GM21717 (cell line): ENCODE measurements around the gene LRIG1.
A peak's percentile ranks its signal among the peaks of the same experiment; 100 is the strongest.
"Not testable (repeated sequence)": the region's sequence is repeated elsewhere in the genome, so short reads cannot be mapped to it uniquely, and the experiment has no call there.

Experiments used
- ATAC-seq: cut with Tn5 transposase; IDR thresholded peaks from one replicate; pipeline ENCODE4 v1.9.1; 2021; ENCODE audit warnings: mild to moderate bottlenecking, moderate library complexity; ENCODE audit not compliant: unreplicated experiment

LRIG1 gene

GRCh38 chr3:66425032-66425431 lies 75.8 kb downstream of the LRIG1 start:
- ATAC-seq: no peak

- ATAC-seq: no peak
These were observed 77.0 kb downstream of the LRIG1 start for GRCh38 chr3:66423791-66424190.

- ATAC-seq: not testable (repeated sequence)
These were observed 78.9 kb downstream of the LRIG1 start for GRCh38 chr3:66421893-66422292.

- not testable (repeated sequence) for ATAC-seq
These were observed 79.7 kb downstream of the LRIG1 start for GRCh38 chr3:66421144-66421543.

DNA sequence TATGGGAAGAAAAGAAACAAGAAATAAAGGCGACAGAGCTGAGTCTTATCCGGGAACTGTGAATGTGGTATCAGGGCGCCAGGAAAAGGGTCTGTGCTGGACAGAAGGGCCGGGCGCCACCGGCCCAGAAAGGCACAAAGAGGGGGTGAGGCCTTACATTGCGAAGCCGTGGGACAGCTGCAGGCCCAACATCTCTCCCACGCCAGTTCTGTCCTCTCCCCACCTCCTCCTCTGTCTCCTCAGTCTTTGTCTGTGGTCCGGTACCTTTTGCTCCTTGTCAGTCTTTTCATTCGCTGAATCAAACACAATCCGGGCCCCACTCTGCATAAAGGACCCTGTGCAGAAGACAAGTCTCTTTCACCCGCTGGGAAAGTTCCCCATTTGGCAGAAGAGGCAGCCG lies 81.8 kb downstream of the LRIG1 start:
- ATAC-seq: no peak

DNA sequence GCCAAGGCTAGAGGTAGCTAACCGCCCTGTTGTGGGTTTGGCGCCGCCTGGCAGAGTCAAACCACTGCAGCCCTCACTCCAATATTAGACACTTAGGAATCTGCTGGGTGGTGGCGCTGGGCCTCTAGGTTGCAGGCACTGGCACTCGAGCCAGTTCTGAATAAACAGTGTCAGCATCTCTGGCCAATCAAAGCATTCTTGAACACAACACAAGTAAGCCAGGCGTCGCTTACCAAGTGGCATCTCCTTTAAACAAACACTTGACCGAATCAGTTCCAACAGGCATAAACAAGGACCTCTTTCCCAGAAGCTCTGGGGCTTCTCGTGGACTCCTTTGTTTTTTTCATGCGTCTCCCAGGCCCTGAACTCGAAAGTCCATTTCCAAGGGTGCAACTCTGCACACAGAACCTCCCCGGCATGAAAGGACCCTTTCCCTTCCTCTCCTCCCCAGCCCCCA lies 82.3 kb downstream of the LRIG1 start:
- ATAC-seq: no peak

DNA sequence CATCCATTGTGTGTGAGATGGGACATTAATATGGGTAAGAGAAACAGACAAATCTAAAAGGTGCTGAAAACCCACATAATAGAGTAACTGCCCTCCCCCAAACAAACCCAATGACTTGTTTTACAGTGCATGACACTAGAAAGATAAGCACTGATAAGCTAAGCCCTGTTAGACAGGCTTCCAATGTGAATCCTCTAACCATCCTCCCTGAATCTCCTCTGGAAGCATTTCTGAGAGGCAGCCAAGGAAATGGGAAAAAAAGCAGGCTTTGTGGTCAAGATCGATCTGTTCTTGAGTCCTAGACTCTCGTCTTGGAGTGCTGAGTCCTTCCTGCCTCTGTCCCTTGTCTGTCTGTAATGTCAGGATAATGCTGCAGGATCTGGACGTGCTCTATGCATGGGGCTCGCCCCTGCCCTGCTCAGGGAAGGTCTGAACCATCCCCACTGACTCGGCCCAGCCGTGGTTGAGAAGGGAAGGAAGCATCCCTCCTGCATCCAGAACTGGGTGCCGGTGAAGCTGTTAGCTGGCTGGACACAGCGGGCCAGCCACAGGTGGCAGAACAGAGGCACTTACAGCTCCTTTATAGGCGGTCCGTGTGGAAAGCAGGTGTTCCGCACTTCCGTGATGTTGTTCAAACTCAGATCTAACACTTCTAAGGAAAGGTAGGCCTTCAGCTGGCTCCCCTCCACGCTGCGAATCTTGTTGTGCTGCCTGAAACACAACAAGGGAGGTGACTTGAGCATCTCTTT lies 84.1 kb downstream of the LRIG1 start:
- ATAC-seq: no peak

DNA sequence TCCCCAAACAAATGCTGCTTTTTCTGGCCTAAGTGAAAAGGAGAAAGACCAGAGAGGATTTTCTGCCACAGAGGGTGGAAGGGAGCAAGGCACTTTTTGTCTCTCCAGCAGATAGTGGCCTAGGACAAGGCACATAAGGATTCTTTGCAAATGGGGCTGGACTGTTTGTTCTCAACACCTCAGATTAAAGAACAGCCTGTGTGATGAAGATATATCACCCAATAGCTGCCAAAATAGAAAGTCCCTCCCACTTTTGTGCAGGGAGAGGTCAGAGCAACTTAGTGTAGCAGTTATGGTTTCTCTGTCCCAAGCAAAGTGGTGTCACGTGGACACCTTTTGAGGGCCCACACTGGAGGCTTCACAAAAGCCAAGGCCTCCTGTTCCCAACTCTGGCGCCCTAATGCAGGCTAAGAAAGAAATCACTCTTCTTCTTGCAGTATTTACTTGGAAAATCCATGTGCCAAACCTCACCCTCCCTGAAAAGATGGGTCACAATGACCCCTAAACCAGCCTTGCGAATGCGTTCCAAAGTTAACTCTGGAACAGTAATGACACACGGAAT lies 84.9 kb downstream of the LRIG1 start:
- ATAC-seq: no peak

- ATAC-seq: no peak
These were observed 86.0 kb downstream of the LRIG1 start for GRCh38 chr3:66414846-66415245.

- no peak for ATAC-seq
These were observed 87.6 kb downstream of the LRIG1 start for GRCh38 chr3:66413151-66413751.

DNA sequence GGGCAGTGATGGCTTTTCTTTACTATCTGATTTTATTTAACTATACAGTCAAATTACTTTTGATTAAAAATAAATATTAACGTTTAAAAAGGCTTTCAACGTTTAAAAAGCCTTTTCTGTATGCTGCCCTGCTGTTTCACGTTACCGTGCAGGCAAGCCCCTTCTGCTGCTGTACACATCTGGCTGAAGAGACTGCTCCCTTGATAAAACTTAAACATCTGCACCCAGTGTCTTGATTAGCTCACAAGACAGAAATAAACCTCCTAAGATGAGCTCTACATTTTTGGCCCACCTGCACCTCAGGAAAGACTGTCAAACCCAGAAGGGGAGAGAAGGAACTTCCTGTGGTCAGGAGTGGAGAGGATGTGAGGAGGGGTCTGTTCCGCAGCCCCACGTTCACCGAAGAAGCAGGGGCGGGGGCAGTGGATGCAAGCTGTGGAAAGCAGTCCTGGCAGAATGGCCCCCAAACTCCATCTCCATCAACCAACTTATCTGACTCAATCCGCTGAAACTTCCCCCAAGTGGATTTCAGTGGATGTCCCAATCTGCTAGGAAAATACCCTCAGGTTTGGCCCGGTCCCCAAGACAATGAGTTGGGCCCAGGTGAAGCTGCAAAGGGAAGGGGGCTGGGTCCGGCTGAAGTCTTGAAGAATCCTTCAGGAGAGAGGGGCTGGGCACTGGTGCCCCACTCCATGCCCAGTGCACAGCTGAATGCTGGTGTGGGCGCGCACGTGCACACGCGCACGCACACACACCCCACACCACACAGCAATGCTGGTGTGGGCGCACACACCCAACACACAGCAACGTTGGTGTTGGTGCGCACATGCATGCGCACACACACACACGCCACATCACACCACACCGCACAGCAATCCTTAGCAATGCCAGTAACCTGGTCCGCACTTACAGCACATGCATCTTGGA lies 88.6 kb downstream of the LRIG1 start:
- no peak for ATAC-seq

DNA sequence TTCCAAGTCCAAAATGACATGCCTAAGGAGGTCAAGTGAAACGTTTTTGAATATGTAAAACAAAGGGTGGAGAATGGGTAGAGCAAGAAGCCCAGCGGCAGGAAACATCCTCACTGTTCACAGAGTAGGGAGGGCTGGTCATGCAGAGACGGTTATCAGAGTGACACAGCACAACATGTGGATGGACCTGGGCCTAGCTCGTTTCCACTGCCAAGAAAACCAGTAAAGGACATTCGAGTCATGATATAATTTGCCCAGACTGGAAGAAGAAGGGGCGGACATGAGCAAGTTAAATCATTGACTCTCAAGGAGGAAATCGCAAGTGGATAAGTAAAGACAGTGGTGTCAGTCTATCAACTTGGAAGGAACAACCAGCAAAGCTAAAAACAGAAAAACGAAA lies 89.3 kb downstream of the LRIG1 start:
- ATAC-seq: no peak

- ATAC-seq: no peak
These were observed 89.8 kb downstream of the LRIG1 start for GRCh38 chr3:66410976-66411375.

DNA sequence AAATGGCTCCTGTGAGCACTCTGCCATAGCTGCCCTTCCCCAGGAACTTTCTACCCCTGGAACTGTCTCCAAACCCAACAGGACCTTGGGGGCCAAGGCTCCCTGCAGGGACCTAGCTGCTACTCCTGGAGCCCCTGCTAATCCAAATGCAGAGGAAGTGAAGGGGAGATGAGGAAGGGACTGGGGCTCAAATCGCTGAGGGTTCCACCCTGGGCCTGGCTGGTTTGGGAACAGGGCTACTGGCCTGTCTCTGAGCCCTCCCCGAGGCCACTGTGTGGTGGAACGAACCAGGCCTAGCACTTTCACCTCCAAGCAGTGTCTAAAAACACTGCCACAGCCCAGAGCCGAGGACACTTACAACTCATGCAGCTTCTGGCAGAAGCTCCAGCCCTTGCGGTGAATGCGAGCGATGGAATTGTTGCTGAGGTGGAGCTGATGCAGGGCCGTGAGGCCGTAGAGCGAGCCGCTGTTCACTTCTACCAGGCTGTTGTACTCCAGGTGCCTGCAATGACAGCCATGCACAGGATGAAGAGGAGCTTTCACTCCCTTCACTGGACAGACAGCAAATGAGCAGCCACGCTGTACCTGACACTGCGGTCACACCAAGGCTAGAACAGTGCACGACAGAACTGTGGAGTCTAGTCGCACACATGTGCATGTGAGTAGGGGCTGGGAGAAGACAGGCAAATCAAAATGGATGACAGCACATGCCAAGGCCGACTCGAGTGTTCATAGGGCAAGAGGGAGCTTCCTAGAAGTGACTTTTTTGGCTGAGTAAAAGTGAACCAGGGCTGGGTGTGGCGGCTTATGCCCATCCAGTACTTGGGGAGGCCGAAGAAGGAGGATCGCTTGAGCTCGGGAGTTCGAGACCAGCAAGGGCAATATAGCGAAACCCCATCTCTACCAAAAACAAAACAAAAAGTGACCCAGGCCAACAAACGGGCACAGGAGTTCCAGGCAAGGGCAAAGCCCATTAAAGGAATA lies 90.8 kb downstream of the LRIG1 start:
- ATAC-seq: no peak

- peak; percentile 86 for ATAC-seq
These were observed 93.1 kb downstream of the LRIG1 start for GRCh38 chr3:66407611-66408218.

GRCh38 chr3:66406831-66407610 lies 93.8 kb downstream of the LRIG1 start:
- ATAC-seq: no peak

DNA sequence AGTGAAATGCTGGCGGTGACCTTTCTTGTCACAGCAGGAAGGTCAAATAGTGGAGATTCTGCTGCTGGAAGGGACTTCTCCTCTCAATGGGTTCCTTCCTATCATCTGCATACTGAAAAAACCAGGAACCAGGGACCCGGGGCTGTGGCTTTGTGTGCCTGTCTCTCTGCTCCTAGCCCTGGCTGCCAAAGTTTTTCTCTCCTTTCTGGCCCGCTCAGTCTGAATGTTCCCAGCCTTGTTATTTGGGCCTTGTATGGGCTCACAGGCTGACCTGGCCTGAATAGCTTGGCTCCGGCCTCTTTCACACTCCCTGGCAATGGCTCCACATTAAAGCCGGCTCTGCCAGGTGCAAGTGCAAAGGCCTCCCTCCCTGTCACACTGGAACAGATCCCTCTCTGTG lies 94.7 kb downstream of the LRIG1 start:
- ATAC-seq: no peak

- no peak for ATAC-seq
These were observed 95.1 kb downstream of the LRIG1 start for GRCh38 chr3:66405701-66406091.
